Tibial nerve (tissue), 4 donors: Measurements from ENCODE around the gene MGST2.
A peak's percentile ranks its signal among the peaks of the same experiment; 100 is the strongest.

Source experiments
- CTCF ChIP-seq, 5 experiments: fragments of 200-600 bp in 3 of 5; fragments of 450-650 bp in 2 of 5; sonication (generic) in 3 of 5; IDR thresholded peaks; one replicate each; pipeline ENCODE4 v1.5.1; 2016 to 2019; ENCODE audit warnings: antibody characterized with exemption in 5 of 5, mild to moderate bottlenecking in 3 of 5, moderate library complexity in 2 of 5
- EP300 ChIP-seq, 2 donors: sonication (generic); formaldehyde crosslinking; IDR thresholded peaks; one replicate each; pipeline ENCODE4 v1.6.1; 2017; ENCODE audit warnings: antibody characterized with exemption in 2 of 2, mild to moderate bottlenecking in 1 of 2
- POLR2A ChIP-seq, 2 donors: fragments of 450-650 bp; IDR thresholded peaks; one replicate each; pipeline ENCODE4 v1.6.1; 2017; ENCODE audit warnings: antibody characterized with exemption in 2 of 2, mild to moderate bottlenecking in 2 of 2, moderate library complexity in 2 of 2

- TF ChIP-seq CTCF (IDR thresholded peaks at IDR 0.05), result peak; percentile 24 to 67 (median 30)
- TF ChIP-seq POLR2A (IDR thresholded peaks at IDR 0.05), result no peak
- no peak for TF ChIP-seq EP300 (IDR thresholded peaks at IDR 0.05)
Measured at GRCh38 chr4:139633661-139634060, 32.0 kb upstream of the MGST2 start.
